ENCODE data around the gene RPL35. TPM values are rescaled to one million over a fixed set of nuclear protein-coding genes. Genes with fewer than 3 reads are reported as not detected.
"Not testable (repeated sequence)": the region's sequence is repeated elsewhere in the genome, so short reads cannot be mapped to it uniquely, and the experiment has no call there.

Gene RPL35
- total RNA-seq, 1 donor from 2014 or later = 1,925 TPM

DNA sequence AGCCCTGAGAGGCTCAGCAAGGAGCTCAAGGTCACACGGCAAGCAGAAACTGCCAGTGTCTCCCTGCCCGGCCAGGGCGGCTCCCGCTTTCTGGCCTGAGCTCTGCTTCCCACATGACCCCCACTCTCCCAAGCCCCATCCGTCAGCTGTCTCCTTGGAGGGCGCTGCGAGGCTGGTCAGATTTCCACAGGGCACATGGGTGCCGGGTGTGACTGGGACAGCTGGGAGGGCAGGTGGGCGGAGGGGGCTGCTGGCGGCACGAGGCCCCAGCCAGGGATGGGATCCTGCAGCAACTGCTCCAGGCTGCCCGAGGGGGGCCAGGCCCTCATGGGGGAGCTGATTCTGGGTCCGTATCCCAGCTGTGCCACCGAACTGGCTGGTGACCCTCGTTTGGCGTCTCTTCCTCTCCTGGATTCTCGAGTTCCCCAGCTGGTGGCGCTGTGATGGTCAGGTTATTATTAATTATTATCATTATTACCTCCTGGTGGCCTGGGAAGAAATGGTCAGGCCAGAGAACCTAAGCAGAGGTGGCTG is 21.4 kb downstream of the RPL35 start:
- no peaks in the 10 kb centered on the region for H3K36me3 ChIP-seq
- TF ChIP-seq, protein P1, sequence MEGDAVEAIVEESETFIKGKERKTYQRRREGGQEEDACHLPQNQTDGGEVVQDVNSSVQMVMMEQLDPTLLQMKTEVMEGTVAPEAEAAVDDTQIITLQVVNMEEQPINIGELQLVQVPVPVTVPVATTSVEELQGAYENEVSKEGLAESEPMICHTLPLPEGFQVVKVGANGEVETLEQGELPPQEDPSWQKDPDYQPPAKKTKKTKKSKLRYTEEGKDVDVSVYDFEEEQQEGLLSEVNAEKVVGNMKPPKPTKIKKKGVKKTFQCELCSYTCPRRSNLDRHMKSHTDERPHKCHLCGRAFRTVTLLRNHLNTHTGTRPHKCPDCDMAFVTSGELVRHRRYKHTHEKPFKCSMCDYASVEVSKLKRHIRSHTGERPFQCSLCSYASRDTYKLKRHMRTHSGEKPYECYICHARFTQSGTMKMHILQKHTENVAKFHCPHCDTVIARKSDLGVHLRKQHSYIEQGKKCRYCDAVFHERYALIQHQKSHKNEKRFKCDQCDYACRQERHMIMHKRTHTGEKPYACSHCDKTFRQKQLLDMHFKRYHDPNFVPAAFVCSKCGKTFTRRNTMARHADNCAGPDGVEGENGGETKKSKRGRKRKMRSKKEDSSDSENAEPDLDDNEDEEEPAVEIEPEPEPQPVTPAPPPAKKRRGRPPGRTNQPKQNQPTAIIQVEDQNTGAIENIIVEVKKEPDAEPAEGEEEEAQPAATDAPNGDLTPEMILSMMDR (IDR thresholded peaks at IDR 0.05) = no peak
- TF ChIP-seq POLR2AphosphoS5 (IDR thresholded peaks at IDR 0.05; ENCODE audit: insufficient read depth in 1 of 2, low read depth in 1 of 2) (no peak), POLR2A (IDR thresholded peaks at IDR 0.05) (no peak)
- intact Hi-C loops (cut with DNase I) = no loop called here
- peaks cover 2% of the 10 kb centered on the region for H3K4me1 ChIP-seq
- no peak for DNase-seq (ENCODE audit: extremely low spot score in 2 of 2)
- H3K27me3 ChIP-seq = no peaks in the 10 kb centered on the region
- no peak overlapping the region for H3K27ac ChIP-seq
- H3K4me3 ChIP-seq = no peak overlapping the region
- no peaks in the 10 kb centered on the region for H3K9me3 ChIP-seq

DNA sequence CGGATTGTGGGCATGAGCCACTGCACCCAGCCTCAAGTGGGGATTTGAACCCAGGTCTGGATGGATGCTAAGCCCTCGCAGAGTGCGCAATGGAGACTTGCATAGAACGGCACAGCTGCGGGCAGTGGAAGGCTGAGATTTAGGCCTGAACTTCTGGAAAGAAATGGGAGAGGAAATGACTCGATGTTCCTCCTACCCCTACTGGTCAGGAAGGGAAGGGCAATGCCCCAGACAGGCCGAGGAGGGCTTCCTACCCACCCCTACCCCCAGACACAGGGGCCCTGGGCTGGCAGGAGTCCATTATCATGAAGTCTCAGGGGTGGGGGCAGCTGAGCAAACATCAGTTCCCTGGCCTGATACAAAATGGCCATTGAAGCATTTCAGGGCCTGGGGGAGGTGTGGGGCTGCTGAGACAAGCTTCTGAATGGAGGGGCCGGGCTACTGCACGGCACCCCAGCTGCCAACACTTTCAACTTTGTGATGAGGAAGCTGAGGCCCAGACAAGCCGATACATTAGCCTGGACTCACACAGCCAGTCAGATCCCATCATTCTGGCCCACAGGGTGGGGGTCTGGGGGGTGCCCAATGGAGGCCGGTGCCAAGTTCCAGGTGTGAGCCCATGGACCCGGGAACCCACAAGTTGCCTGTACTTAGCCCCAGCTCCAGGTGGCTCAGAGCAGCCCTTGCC is 22.0 kb downstream of the RPL35 start:
- intact Hi-C loops (cut with DNase I) = loop anchor here (5.0 kb wide), 1 partner anchor 67 kb away; the partner anchor contains the start of gene NR6A1
- TF ChIP-seq POLR2AphosphoS5 (IDR thresholded peaks at IDR 0.05; ENCODE audit: insufficient read depth in 1 of 2, low read depth in 1 of 2) (no peak), POLR2A (IDR thresholded peaks at IDR 0.05) (no peak)
- TF ChIP-seq, protein P1 (IDR thresholded peaks at IDR 0.05) = peak in 1 of 3 experiments; percentile 20
- no peak for DNase-seq (ENCODE audit: extremely low spot score in 2 of 2)
- Histone ChIP-seq H3K27me3 (no peaks in the 10 kb centered on the region), H3K4me3 (no peak overlapping the region), H3K27ac (no peak overlapping the region), H3K36me3 (no peaks in the 10 kb centered on the region), H3K4me1 (peaks cover 8% of the 10 kb centered on the region), H3K9me3 (no peaks in the 10 kb centered on the region)

DNA sequence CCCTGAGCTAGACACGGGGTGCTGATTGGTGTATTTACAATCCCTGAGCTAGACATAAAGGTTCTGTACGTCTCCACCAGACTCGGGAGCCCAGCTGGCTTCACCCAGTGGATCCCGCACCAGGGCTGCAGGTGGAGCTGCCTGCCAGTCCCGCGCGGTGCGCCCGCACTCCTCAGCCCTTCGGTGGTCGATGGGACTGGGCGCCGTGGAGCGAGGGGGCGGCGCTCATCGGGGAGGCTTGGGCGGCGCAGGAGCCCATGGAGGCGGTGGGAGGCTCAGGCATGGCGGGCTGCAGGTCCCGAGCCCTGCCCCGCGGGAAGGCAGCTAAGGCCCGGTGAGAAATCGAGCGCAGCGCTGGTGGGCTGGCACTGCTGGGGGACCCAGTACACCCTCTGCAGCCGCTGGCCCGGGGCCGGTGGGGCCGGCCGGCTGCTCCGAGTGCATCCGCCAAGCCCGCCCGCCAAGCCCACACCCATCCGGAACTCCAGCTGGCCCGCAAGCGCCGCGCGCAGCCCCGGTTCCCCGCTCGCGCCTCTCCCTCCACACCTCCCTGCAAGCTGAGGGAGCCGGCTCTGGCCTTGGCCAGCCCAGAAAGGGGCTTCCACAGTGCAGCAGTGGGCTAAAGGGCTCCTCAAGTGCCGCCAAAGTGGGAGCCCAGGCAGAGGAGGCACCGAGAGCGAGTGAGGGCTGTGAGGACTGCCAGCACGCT is 23.0 kb downstream of the RPL35 start:
- H3K27ac ChIP-seq = not testable (repeated sequence)

DNA sequence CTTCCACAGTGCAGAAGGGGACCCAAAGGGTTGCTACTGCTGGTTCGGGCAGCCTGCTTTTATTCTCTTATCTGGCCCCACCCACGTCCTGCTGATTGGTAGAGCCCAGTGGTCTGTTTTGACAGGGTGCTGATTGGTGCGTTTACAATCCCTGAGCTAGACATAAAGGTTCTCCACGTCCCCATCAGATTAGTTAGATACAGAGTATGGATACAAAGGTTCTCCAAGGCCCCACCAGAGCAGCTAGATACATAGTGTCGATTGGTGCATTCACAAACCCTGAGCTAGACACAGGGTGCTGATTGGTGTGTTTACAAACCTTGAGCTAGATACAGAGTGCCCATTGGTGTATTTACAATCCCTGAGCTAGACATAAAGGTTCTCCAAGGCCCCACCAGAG is 23.6 kb downstream of the RPL35 start:
- intact Hi-C loops (cut with DNase I) = loop anchor here (5.0 kb wide), 1 partner anchor 66 kb away; the partner anchor contains the start of gene NR6A1
- H3K9me3 ChIP-seq, H3K27ac ChIP-seq: not testable (repeated sequence)

More for the DNA sequence above, 23.0 kb downstream of the RPL35 start:
- not testable (repeated sequence) for H3K9me3 ChIP-seq; H3K27me3 ChIP-seq; DNase-seq (ENCODE audit: extremely low spot score in 2 of 2); H3K36me3 ChIP-seq
- intact Hi-C loops (cut with DNase I) = loop anchor here (5.0 kb wide), 1 partner anchor 66 kb away; the partner anchor contains the start of gene NR6A1
- peaks cover 17% of the 10 kb centered on the region for H3K4me1 ChIP-seq
- H3K4me3 ChIP-seq = peak overlapping the region in 1 of 2 donors; percentile 32

DNA sequence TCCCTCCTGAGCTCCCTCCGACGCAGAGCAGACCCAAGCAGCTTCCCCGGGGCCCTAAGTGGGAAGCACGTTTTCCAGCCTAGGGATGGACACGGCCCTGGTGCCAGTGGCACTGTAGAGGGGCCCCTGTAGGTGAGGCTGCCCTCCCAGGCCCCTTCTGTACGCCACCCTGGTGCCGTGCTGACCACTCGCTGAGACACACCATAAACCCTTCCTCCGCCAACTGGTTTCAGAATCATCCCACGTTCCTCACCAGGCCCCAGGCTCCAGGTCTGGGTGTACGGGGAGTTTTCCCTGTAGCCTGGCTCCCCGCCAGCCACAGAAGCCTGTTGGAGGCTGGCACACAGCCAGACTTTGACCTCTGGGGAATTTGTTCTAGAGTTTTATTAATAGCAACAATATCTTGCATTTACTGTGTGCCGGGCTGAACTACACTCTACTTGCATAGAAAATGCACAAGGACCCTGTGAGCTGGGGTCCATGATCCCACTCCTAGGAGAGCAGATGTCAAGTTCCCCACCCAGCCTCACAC is 26.7 kb downstream of the RPL35 start:
- Histone ChIP-seq H3K4me3 (no peak overlapping the region), H3K27ac (peak overlapping the region; percentile 20), H3K9me3 (no peaks in the 10 kb centered on the region), H3K27me3 (no peaks in the 10 kb centered on the region), H3K36me3 (no peaks in the 10 kb centered on the region), H3K4me1 (peaks cover 33% of the 10 kb centered on the region)
- DNase-seq (ENCODE audit: extremely low spot score in 2 of 2) = no peak
- TF ChIP-seq, protein P1 (IDR thresholded peaks at IDR 0.05) = no peak
- TF ChIP-seq POLR2AphosphoS5 (IDR thresholded peaks at IDR 0.05; ENCODE audit: insufficient read depth in 1 of 2, low read depth in 1 of 2) = peak in 1 of 2 donors; percentile 10
- intact Hi-C loops (cut with DNase I) = loop anchor here (5.0 kb wide), 1 partner anchor 63 kb away; the partner anchor contains the start of gene NR6A1

More for the DNA sequence above, 23.6 kb downstream of the RPL35 start:
- H3K36me3 ChIP-seq; H3K27me3 ChIP-seq; H3K4me3 ChIP-seq; DNase-seq (ENCODE audit: extremely low spot score in 2 of 2): not testable (repeated sequence)
- peaks cover 17% of the 10 kb centered on the region for H3K4me1 ChIP-seq

Data from vagina (tissue), 2 donors.